ENCODE measurements around the gene SNCG. TPM values are rescaled to one million over a fixed set of nuclear protein-coding genes. Genes with fewer than 3 reads are reported as not detected.
A peak's percentile ranks its signal among the peaks of the same experiment; 100 is the strongest.

Gene SNCG
- total and polyA plus RNA-seq, 2 of the 8 experiments (the other 6 are each of a cell fraction or from before 2014, with no cell fraction given): 4.4 to 12.2 TPM

GRCh38 chr10:86950349-86950748, 8.1 kb upstream of the SNCG start:
- WGBS, 2 experiments (ENCODE audit: extremely low coverage in 1 of 2, insufficient coverage in 1 of 2, insufficient read length in 1 of 2, insufficient replicate concordance in 2 of 2, low coverage in 1 of 2, low lambda C conversion rate in 2 of 2, missing lambda C conversion rate in 1 of 2): 67% methylated on average over 1 of the region's 1 CpG; no CpG with 5 or more reads in 1 of the 2 experiments
- no peaks in the 10 kb centered on the region for H3K23me2 ChIP-seq (ENCODE audit: low read depth, low read length)
- no peaks in the 10 kb centered on the region for H3K79me1 ChIP-seq (ENCODE audit: low read depth, low read length)
- no peaks in the 10 kb centered on the region for H3K79me2 ChIP-seq (ENCODE audit: control insufficient read depth in 1 of 2, insufficient read depth in 2 of 2, low read length in 2 of 2)
- no peaks in the 10 kb centered on the region for H3K27me3 ChIP-seq (replicated peaks in 1 of 4; ENCODE audit: control insufficient read depth in 3 of 4, extremely low read depth in 1 of 4, insufficient read depth in 3 of 4, low read length in 3 of 4)
- DNase-seq (ENCODE audit: low read depth in 1 of 2, low spot score in 2 of 2) (no peak), FAIRE-seq (no peak)
- no peak for TF ChIP-seq POLR2AphosphoS5 (IDR thresholded peaks at IDR 0.05; ENCODE audit: low read depth, low read length)
- no peak for TF ChIP-seq CEBPB (IDR thresholded peaks at IDR 0.05; ENCODE audit: low read depth, low read length)
- TF ChIP-seq SAP30 (IDR thresholded peaks at IDR 0.05; ENCODE audit: insufficient read depth, insufficient replicate concordance, low read length): no peak
- TF ChIP-seq TAF1 (IDR thresholded peaks at IDR 0.05; ENCODE audit: low read depth, low read length): no peak
- TF ChIP-seq TEAD4 (IDR thresholded peaks at IDR 0.05; ENCODE audit: low read depth, low read length): no peak
- no peak for TF ChIP-seq POU5F1 (IDR thresholded peaks at IDR 0.05; ENCODE audit: low read depth, low read length)
- TF ChIP-seq PHF8 (conservative IDR thresholded peaks at IDR 0.05; ENCODE audit: low read depth, low read length): no peak
- no peaks in the 10 kb centered on the region for H3K36me3 ChIP-seq (ENCODE audit: control insufficient read depth in 2 of 4, insufficient read depth in 4 of 4, low read length in 3 of 4)
- H4K8ac ChIP-seq (ENCODE audit: extremely low read depth, insufficient read depth, low read length): no peak overlapping the region
- no peak overlapping the region for H2BK15ac ChIP-seq (ENCODE audit: low read length)
- no peak overlapping the region for H2AFZ ChIP-seq (ENCODE audit: low read length)
- H3K4me3 ChIP-seq (ENCODE audit: extremely low read depth in 1 of 4, insufficient read depth in 2 of 4, low read depth in 3 of 4, low read length in 4 of 4): no peak overlapping the region
- no peak overlapping the region for H3K4ac ChIP-seq (replicated peaks; ENCODE audit: insufficient read length, low read depth, low read length)
- no peak overlapping the region for H3K14ac ChIP-seq (ENCODE audit: insufficient read length)
- no peak overlapping the region for H4K91ac ChIP-seq (replicated peaks; ENCODE audit: insufficient read length, low read length)
- H2BK12ac ChIP-seq (ENCODE audit: low read depth, low read length): peak overlapping the region; percentile 68; the same call in 1 of the 2 replicates
- H2BK120ac ChIP-seq (replicated peaks; ENCODE audit: low read depth, low read length): no peak overlapping the region
- POLR2A ChIA-PET (ENCODE audit: partially characterized antibody): no interaction called here
- no peak overlapping the region for H3K23ac ChIP-seq (ENCODE audit: insufficient read length)
- no peak overlapping the region for H2BK20ac ChIP-seq (ENCODE audit: low read length)
- H3K4me1 ChIP-seq (replicated peaks in 1 of 4; ENCODE audit: control insufficient read depth in 3 of 4, insufficient read depth in 4 of 4, low read length in 3 of 4): peaks cover 5 to 20% (median 16%) of the 10 kb centered on the region in 4 experiments
- H3K9me3 ChIP-seq (ENCODE audit: insufficient read depth in 2 of 2, low read depth in 1 of 2, low read length in 1 of 2): peaks cover 3 to 9% of the 10 kb centered on the region in 2 experiments
- no peak overlapping the region for H3K27ac ChIP-seq (ENCODE audit: low read depth, low read length)
- no peak overlapping the region for H4K5ac ChIP-seq (ENCODE audit: insufficient read length, low read depth, low read length)
- CTCF ChIA-PET (ENCODE audit: partially characterized antibody): interaction anchor here (22.5 to 26.4 kb wide), 2 partner anchors 4 to 10 kb away, joined by 975 read pairs; partner anchors contain the start of genes ADIRF, MMRN2 and SNCG
- no peak overlapping the region for H2AK5ac ChIP-seq (ENCODE audit: low read depth, low read length)
- H3K56ac ChIP-seq (replicated peaks; ENCODE audit: insufficient read length, low read depth, low read length): no peak overlapping the region
- H4K20me1 ChIP-seq (replicated peaks in 1 of 2; ENCODE audit: control insufficient read depth in 1 of 2, insufficient read depth in 2 of 2, low read length in 2 of 2): no peaks in the 10 kb centered on the region
- 0 out of 2 replicates have a peak overlapping the region, but pooled peaks have one; percentile 44 for H2BK5ac ChIP-seq (ENCODE audit: low read depth, low read length)
- H3K4me2 ChIP-seq (ENCODE audit: insufficient read depth in 1 of 2, low read depth in 2 of 2, low read length in 2 of 2): no peak overlapping the region
- H3K18ac ChIP-seq (ENCODE audit: extremely low read depth, low read length): no peak overlapping the region
- no peak overlapping the region for H3K9ac ChIP-seq (replicated peaks in 1 of 4; ENCODE audit: extremely low read depth in 1 of 4, low read depth in 3 of 4, low read length in 3 of 4)

Measured in H1 (cell line).